T-helper 17 cell (primary cell): Measurements from ENCODE around the gene DTX4. TPM values are rescaled to one million over a fixed set of nuclear protein-coding genes. Genes with fewer than 3 reads are reported as not detected.

Source experiments
- ATAC-seq: fragments of 150-1000 bp; cut with Tn5 transposase; 2 replicates; pipeline ENCODE4 v1.10.0; 2021; ENCODE audit warnings: mild to moderate bottlenecking, moderate library complexity
- DNase-seq, 3 donors: peaks; one replicate each; pipeline versions ENCODE4 v3.0.0 to v3.0.0-alpha.2; 2020 to 2021
- H3K9me3 ChIP-seq: one replicate; pipeline ENCODE4 v1.7.0; 2013; ENCODE audit warnings: low read length, mild to moderate bottlenecking; ENCODE audit not compliant: control insufficient read depth, poor library complexity, severe bottlenecking
- H3K27ac Mint-ChIP-seq: one replicate; pipeline ENCODE4 v1.8.0; 2022; ENCODE audit warnings: mild to moderate bottlenecking, moderate library complexity, mixed read lengths
- H3K27me3 Mint-ChIP-seq: one replicate; pipeline ENCODE4 v1.8.0; 2022; ENCODE audit warnings: mixed read lengths
- H3K36me3 Mint-ChIP-seq: one replicate; pipeline ENCODE4 v1.8.0; 2022; ENCODE audit warnings: low read depth, mixed read lengths
- H3K4me1 Mint-ChIP-seq: one replicate; pipeline ENCODE4 v1.8.0; 2022; ENCODE audit warnings: mild to moderate bottlenecking, mixed read lengths
- H3K4me3 Mint-ChIP-seq: one replicate; pipeline ENCODE4 v1.8.0; 2022; ENCODE audit warnings: mild to moderate bottlenecking, moderate library complexity, mixed read lengths
- total RNA-seq, 4 donors: library from RNA in 2 of 4; stranded (reverse) in 2 of 4; gene quantifications; one replicate each; pipeline ENCODE4 v1.2.3 and lab custom pipeline; 2022 to 2026

DTX4 gene
- total RNA-seq, 2 donors from 2014 or later = 1.1 to 1.4 TPM

GRCh38 chr11:59223177-59223576 is 51.2 kb downstream of the DTX4 start:
- H3K9me3 ChIP-seq = no peaks in the 10 kb centered on the region
- H3K36me3 Mint-ChIP-seq = peaks cover 5% of the 10 kb centered on the region
- H3K4me3 Mint-ChIP-seq = no peak overlapping the region
- ATAC-seq = no peak
- DNase-seq = no peak
- peaks cover 9% of the 10 kb centered on the region for H3K4me1 Mint-ChIP-seq
- H3K27ac Mint-ChIP-seq = no peak overlapping the region
- H3K27me3 Mint-ChIP-seq = peaks cover 13% of the 10 kb centered on the region

- Mint-ChIP-seq H3K36me3 (peaks cover 5% of the 10 kb centered on the region), H3K27ac (no peak overlapping the region), H3K4me3 (no peak overlapping the region), H3K4me1 (peaks cover 9% of the 10 kb centered on the region), H3K27me3 (peaks cover 13% of the 10 kb centered on the region)
- no peaks in the 10 kb centered on the region for H3K9me3 ChIP-seq
- DNase-seq (no peak), ATAC-seq (no peak)
These were observed 51.7 kb downstream of the DTX4 start for GRCh38 chr11:59223611-59224010.

- H3K9me3 ChIP-seq = no peaks in the 10 kb centered on the region
- Mint-ChIP-seq H3K27me3 (peaks cover 13% of the 10 kb centered on the region), H3K4me3 (no peak overlapping the region), H3K36me3 (peaks cover 5% of the 10 kb centered on the region), H3K27ac (no peak overlapping the region), H3K4me1 (peaks cover 9% of the 10 kb centered on the region)
- no peak for DNase-seq
- peak; percentile 21 for ATAC-seq
These were observed 52.5 kb downstream of the DTX4 start for GRCh38 chr11:59224351-59224928.

- no peaks in the 10 kb centered on the region for H3K9me3 ChIP-seq
- Mint-ChIP-seq H3K4me1 (peaks cover 9% of the 10 kb centered on the region), H3K27me3 (peaks cover 15% of the 10 kb centered on the region), H3K36me3 (peaks cover 5% of the 10 kb centered on the region), H3K4me3 (no peak overlapping the region), H3K27ac (no peak overlapping the region)
- no peak for DNase-seq
- no peak for ATAC-seq
These were observed 53.1 kb downstream of the DTX4 start for GRCh38 chr11:59225017-59225416.

- no peak for ATAC-seq
- H3K4me3 Mint-ChIP-seq = no peak overlapping the region
- H3K4me1 Mint-ChIP-seq = peaks cover 9% of the 10 kb centered on the region
- no peak for DNase-seq
- no peak overlapping the region for H3K27ac Mint-ChIP-seq
- peaks cover 17% of the 10 kb centered on the region for H3K27me3 Mint-ChIP-seq
- H3K9me3 ChIP-seq = no peaks in the 10 kb centered on the region
- H3K36me3 Mint-ChIP-seq = peaks cover 5% of the 10 kb centered on the region
These were observed 54.5 kb downstream of the DTX4 start for GRCh38 chr11:59226396-59226795.

- ATAC-seq (no peak), DNase-seq (no peak)
- H3K4me1 Mint-ChIP-seq = no peaks in the 10 kb centered on the region
- H3K4me3 Mint-ChIP-seq = no peak overlapping the region
- H3K9me3 ChIP-seq = no peaks in the 10 kb centered on the region
- H3K27me3 Mint-ChIP-seq = no peaks in the 10 kb centered on the region
- no peaks in the 10 kb centered on the region for H3K36me3 Mint-ChIP-seq
- H3K27ac Mint-ChIP-seq = no peak overlapping the region
These were observed 68.4 kb downstream of the DTX4 start for GRCh38 chr11:59240322-59240721.

GRCh38 chr11:59243633-59244032 is 71.7 kb downstream of the DTX4 start:
- H3K36me3 Mint-ChIP-seq = no peaks in the 10 kb centered on the region
- no peak overlapping the region for H3K4me3 Mint-ChIP-seq
- H3K27me3 Mint-ChIP-seq = no peaks in the 10 kb centered on the region
- ATAC-seq (no peak), DNase-seq (no peak)
- no peaks in the 10 kb centered on the region for H3K9me3 ChIP-seq
- H3K4me1 Mint-ChIP-seq = peaks cover 21% of the 10 kb centered on the region
- no peak overlapping the region for H3K27ac Mint-ChIP-seq

- peak overlapping the region; percentile 33 for H3K4me3 Mint-ChIP-seq
These were observed 75.7 kb downstream of the DTX4 start for GRCh38 chr11:59247531-59248227.

GRCh38 chr11:59249535-59249934 is 77.6 kb downstream of the DTX4 start:
- Mint-ChIP-seq H3K36me3 (no peaks in the 10 kb centered on the region), H3K27me3 (no peaks in the 10 kb centered on the region), H3K4me3 (no peak overlapping the region), H3K4me1 (peaks cover 27% of the 10 kb centered on the region), H3K27ac (no peak overlapping the region)
- ATAC-seq (no peak), DNase-seq (no peak)
- H3K9me3 ChIP-seq = no peaks in the 10 kb centered on the region

More at GRCh38 chr11:59247531-59248227, 75.7 kb downstream of the DTX4 start:
- H3K4me1 Mint-ChIP-seq = peaks cover 27% of the 10 kb centered on the region
- no peaks in the 10 kb centered on the region for H3K36me3 Mint-ChIP-seq
- no peaks in the 10 kb centered on the region for H3K9me3 ChIP-seq
- peak overlapping the region; percentile 1 for H3K27ac Mint-ChIP-seq
- no peak for DNase-seq
- peak; percentile 66 for ATAC-seq
- H3K27me3 Mint-ChIP-seq = no peaks in the 10 kb centered on the region

GRCh38 chr11:59253001-59253400 is 81.1 kb downstream of the DTX4 start:
- no peak overlapping the region for H3K27ac Mint-ChIP-seq
- no peaks in the 10 kb centered on the region for H3K36me3 Mint-ChIP-seq

GRCh38 chr11:59254286-59254685 is 82.4 kb downstream of the DTX4 start:
- Mint-ChIP-seq H3K36me3 (no peaks in the 10 kb centered on the region), H3K4me3 (no peak overlapping the region), H3K4me1 (peaks cover 3% of the 10 kb centered on the region), H3K27me3 (no peaks in the 10 kb centered on the region), H3K27ac (no peak overlapping the region)
- no peaks in the 10 kb centered on the region for H3K9me3 ChIP-seq
- DNase-seq = no peak
- no peak for ATAC-seq

More at GRCh38 chr11:59253001-59253400, 81.1 kb downstream of the DTX4 start:
- H3K9me3 ChIP-seq = no peaks in the 10 kb centered on the region
- Mint-ChIP-seq H3K27me3 (no peaks in the 10 kb centered on the region), H3K4me3 (no peak overlapping the region), H3K4me1 (peaks cover 10% of the 10 kb centered on the region)
- DNase-seq (no peak), ATAC-seq (no peak)

GRCh38 chr11:59255281-59255680 is 83.3 kb downstream of the DTX4 start:
- no peaks in the 10 kb centered on the region for H3K36me3 Mint-ChIP-seq
- H3K4me3 Mint-ChIP-seq = no peak overlapping the region
- no peak for ATAC-seq

More at GRCh38 chr11:59255281-59255680, 83.3 kb downstream of the DTX4 start:
- Mint-ChIP-seq H3K27me3 (no peaks in the 10 kb centered on the region), H3K4me1 (peaks cover 3% of the 10 kb centered on the region), H3K27ac (peak overlapping the region; percentile 29)
- DNase-seq = no peak
- H3K9me3 ChIP-seq = no peaks in the 10 kb centered on the region
